ENCODE data around the gene HTR3C. TPM values are rescaled to one million over a fixed set of nuclear protein-coding genes. Genes with fewer than 3 reads are reported as not detected.
"Not testable (repeated sequence)": the region's sequence is repeated elsewhere in the genome, so short reads cannot be mapped to it uniquely, and the experiment has no call there.

Gene HTR3C
- total RNA-seq, 1 experiment from 2014 or later: not detected

GRCh38 chr3:184005941-184006507 lies 46.8 kb upstream of the HTR3C start:
- DNase-seq (ENCODE audit: unreplicated experiment): peak; percentile 86
- intact Hi-C loops (cut with micrococcal nuclease): no loop called here

DNA sequence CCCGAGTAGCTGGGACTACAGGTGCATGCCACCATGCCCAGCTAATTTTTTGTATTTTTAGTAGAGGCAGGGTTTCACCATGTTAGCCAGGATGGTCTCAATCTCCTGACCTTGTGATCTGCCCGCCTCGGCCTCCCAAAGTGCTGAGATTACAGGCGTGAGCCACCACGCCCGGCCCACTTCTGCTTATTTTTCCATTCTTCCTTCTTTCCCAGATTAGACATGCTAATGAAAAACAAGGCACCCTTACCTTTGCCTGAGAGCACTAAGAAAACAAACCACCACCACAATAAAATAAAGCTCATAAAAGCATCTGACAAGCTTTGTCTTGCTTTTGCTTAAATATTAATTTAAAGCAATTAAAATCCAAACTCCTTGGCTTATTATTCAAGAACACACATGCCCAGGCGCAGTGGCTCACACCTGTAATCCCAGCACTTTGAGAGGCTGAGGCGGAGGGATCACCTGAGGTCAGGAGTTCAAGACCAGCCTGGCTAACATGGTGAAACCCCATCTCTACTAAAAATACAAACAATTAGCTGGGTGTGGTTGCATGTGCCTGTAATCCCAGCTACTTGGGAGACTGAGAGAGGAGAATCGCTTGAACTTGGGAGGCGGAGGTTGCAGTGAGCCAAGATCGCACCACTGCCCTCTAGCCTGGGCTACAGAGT lies 45.6 kb upstream of the HTR3C start:
- H3K9me3 Mint-ChIP-seq (ENCODE audit: unreplicated experiment); DNase-seq (ENCODE audit: unreplicated experiment); H3K4me3 Mint-ChIP-seq (ENCODE audit: unreplicated experiment); H3K27me3 Mint-ChIP-seq (ENCODE audit: insufficient read depth, unreplicated experiment); intact Hi-C loops (cut with micrococcal nuclease); BruUV-seq (replicated peaks): not testable (repeated sequence)
- ChIA-PET CTCF (interaction anchor here (0.5 to 3.1 kb wide), 6 partner anchors 8 to 1496 kb away, joined by 3 to 24 read pairs (median 3); no protein-coding TSS in a partner anchor), POLR2A (interaction anchor here (0.7 to 3.9 kb wide), 6 partner anchors 8 to 313 kb away, joined by 3 to 26 read pairs (median 4); partner anchors contain the start of genes ABCC5 and EIF2B5)
- Mint-ChIP-seq H3K4me1 (ENCODE audit: insufficient read depth, unreplicated experiment) (peaks cover 12% of the 10 kb centered on the region), H3K27ac (ENCODE audit: low read depth, unreplicated experiment) (peak overlapping the region; percentile 37), H3K36me3 (ENCODE audit: insufficient read depth, unreplicated experiment) (peaks cover 21% of the 10 kb centered on the region)

More at GRCh38 chr3:184005941-184006507, 46.8 kb upstream of the HTR3C start:
- ChIA-PET POLR2A (interaction anchor here (0.7 to 3.9 kb wide), 14 partner anchors 8 to 806 kb away, joined by 3 to 26 read pairs (median 3); partner anchors contain the start of genes EIF2B5, PARL and VPS8), CTCF (interaction anchor here (0.6 to 3.1 kb wide), 6 partner anchors 9 to 336 kb away, joined by 3 to 24 read pairs (median 5); no protein-coding TSS in a partner anchor)
- Mint-ChIP-seq H3K27ac (ENCODE audit: low read depth, unreplicated experiment) (peak overlapping the region; percentile 37), H3K27me3 (ENCODE audit: insufficient read depth, unreplicated experiment) (no peaks in the 10 kb centered on the region), H3K9me3 (ENCODE audit: unreplicated experiment) (no peaks in the 10 kb centered on the region), H3K36me3 (ENCODE audit: insufficient read depth, unreplicated experiment) (peaks cover 12% of the 10 kb centered on the region), H3K4me1 (ENCODE audit: insufficient read depth, unreplicated experiment) (peaks cover 12% of the 10 kb centered on the region), H3K4me3 (ENCODE audit: unreplicated experiment) (peak overlapping the region; percentile 50)
- BruUV-seq (replicated peaks): no TSS peak
- TF ChIP-seq CTCF (IDR thresholded peaks at IDR 0.05; ENCODE audit: unreplicated experiment): no peak

DNA sequence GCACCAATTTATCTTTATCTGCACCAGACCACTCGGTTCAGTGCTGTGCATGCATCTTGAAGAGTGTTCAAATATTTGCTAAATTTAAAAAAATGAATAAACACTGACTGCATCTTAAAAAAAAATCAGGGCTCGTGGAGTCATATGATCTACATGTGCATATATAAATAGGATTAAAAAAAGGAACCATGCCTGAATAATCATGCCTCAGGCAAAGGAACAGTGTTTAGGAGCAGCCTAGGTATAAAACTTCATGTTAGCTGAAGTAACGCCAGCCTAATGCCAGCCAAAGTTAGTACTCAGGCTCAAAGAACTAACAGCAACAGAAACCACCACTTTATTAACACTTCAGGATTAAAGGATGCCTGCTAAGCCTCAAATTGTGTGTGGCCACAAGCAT lies 44.7 kb upstream of the HTR3C start:
- BruUV-seq (replicated peaks): no TSS peak
- ChIA-PET POLR2A (interaction anchor here (1.2 to 3.9 kb wide), 3 partner anchors 8 to 126 kb away, joined by 4 to 26 read pairs (median 25); partner anchors contain the start of genes ABCC5 and EIF2B5), CTCF (interaction anchor here (1.8 kb wide), 1 partner anchor 10 kb away, joined by 5 read pairs; the partner anchor contains the start of gene ABCC5)
- no peak overlapping the region for H3K4me3 Mint-ChIP-seq (ENCODE audit: unreplicated experiment)
- H3K4me1 Mint-ChIP-seq (ENCODE audit: insufficient read depth, unreplicated experiment): peaks cover 12% of the 10 kb centered on the region
- no peak for TF ChIP-seq CTCF (IDR thresholded peaks at IDR 0.05; ENCODE audit: unreplicated experiment)
- no peaks in the 10 kb centered on the region for H3K9me3 Mint-ChIP-seq (ENCODE audit: unreplicated experiment)
- H3K36me3 Mint-ChIP-seq (ENCODE audit: insufficient read depth, unreplicated experiment): peaks cover 28% of the 10 kb centered on the region
- intact Hi-C loops (cut with micrococcal nuclease): no loop called here
- no peak overlapping the region for H3K27ac Mint-ChIP-seq (ENCODE audit: low read depth, unreplicated experiment)
- no peak for DNase-seq (ENCODE audit: unreplicated experiment)
- H3K27me3 Mint-ChIP-seq (ENCODE audit: insufficient read depth, unreplicated experiment): no peaks in the 10 kb centered on the region

- Mint-ChIP-seq H3K36me3 (ENCODE audit: insufficient read depth, unreplicated experiment) (peaks cover 50% of the 10 kb centered on the region), H3K9me3 (ENCODE audit: unreplicated experiment) (no peaks in the 10 kb centered on the region), H3K4me3 (ENCODE audit: unreplicated experiment) (no peak overlapping the region), H3K27ac (ENCODE audit: low read depth, unreplicated experiment) (no peak overlapping the region), H3K4me1 (ENCODE audit: insufficient read depth, unreplicated experiment) (peaks cover 20% of the 10 kb centered on the region), H3K27me3 (ENCODE audit: insufficient read depth, unreplicated experiment) (no peaks in the 10 kb centered on the region)
- intact Hi-C loops (cut with micrococcal nuclease): no loop called here
- no peak for DNase-seq (ENCODE audit: unreplicated experiment)
- TF ChIP-seq CTCF (IDR thresholded peaks at IDR 0.05; ENCODE audit: unreplicated experiment): no peak
- ChIA-PET POLR2A (no interaction called here), CTCF (interaction anchor here (0.7 kb wide), 1 partner anchor 14 kb away, joined by 3 read pairs; no protein-coding TSS in a partner anchor)
- no TSS peak for BruUV-seq (replicated peaks)
These were observed 41.5 kb upstream of the HTR3C start for GRCh38 chr3:184011230-184011876.
